HG03457 (cell line): ENCODE data around the gene NIPAL3.
"Not testable (repeated sequence)": the region's sequence is repeated elsewhere in the genome, so short reads cannot be mapped to it uniquely, and the experiment has no call there.

Experiments used
- ATAC-seq: cut with Tn5 transposase; IDR thresholded peaks from one replicate; pipeline ENCODE4 v1.9.1; 2021; ENCODE audit warnings: moderate number of reproducible peaks; ENCODE audit not compliant: unreplicated experiment

NIPAL3 gene

GRCh38 chr1:24514946-24515345 lies 99.3 kb downstream of the NIPAL3 start:
- ATAC-seq = no peak

GRCh38 chr1:24515671-24516209 lies 100.1 kb downstream of the NIPAL3 start:
- ATAC-seq = not testable (repeated sequence)

- ATAC-seq = no peak
These were observed 100.9 kb downstream of the NIPAL3 start for GRCh38 chr1:24516506-24516905.

GRCh38 chr1:24517898-24518297 lies 102.3 kb downstream of the NIPAL3 start:
- no peak for ATAC-seq

- ATAC-seq = not testable (repeated sequence)
These were observed 104.7 kb downstream of the NIPAL3 start for GRCh38 chr1:24520282-24520681.
